Activated CD4-positive, alpha-beta T cell treated with anti-CD3 and anti-CD28 coated beads, Interleukin-2, amount 50 U/mL, for 24 hours (primary cell): ENCODE data around the gene VAX1.
"Not testable (repeated sequence)": the region's sequence is repeated elsewhere in the genome, so short reads cannot be mapped to it uniquely, and the experiment has no call there.

ENCODE experiments used
- DNase-seq, 2 donors: peaks; one replicate each; pipeline ENCODE4 v3.0.0-alpha.2; 2020; ENCODE audit warnings: low read depth in 1 of 2, low spot score in 1 of 2

The VAX1 gene

GRCh38 chr10:117084421-117085246 is 53.4 kb downstream of the VAX1 start:
- DNase-seq = not testable (repeated sequence)
